GM21528 (cell line): ENCODE results near the gene EIF3D.

ENCODE experiments used
- ATAC-seq: cut with Tn5 transposase; IDR thresholded peaks from one replicate; pipeline ENCODE4 v1.9.1; 2021; ENCODE audit warnings: mild to moderate bottlenecking, moderate library complexity; ENCODE audit not compliant: unreplicated experiment, low FRiP score

EIF3D gene

DNA sequence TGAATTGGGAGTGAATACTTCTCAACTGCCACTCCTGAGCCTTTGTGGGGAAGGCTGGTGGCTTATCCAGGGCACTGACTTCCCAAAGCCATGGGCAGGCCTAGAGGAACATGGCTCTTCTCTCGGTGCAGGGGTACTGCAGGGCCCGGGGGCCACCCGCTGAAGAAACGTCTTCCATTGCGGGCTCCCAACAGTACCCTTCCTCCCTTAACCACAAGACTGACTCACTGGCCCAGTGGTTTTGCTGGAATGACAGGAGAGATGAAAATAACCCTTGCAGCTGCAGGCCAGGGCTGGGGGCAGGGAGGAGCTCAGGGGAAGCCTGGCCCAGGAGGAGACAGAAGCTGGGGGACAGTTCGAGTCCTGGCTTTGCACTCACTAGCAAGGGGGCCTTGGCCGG lies 61.0 kb downstream of the EIF3D start:
- no peak for ATAC-seq

DNA sequence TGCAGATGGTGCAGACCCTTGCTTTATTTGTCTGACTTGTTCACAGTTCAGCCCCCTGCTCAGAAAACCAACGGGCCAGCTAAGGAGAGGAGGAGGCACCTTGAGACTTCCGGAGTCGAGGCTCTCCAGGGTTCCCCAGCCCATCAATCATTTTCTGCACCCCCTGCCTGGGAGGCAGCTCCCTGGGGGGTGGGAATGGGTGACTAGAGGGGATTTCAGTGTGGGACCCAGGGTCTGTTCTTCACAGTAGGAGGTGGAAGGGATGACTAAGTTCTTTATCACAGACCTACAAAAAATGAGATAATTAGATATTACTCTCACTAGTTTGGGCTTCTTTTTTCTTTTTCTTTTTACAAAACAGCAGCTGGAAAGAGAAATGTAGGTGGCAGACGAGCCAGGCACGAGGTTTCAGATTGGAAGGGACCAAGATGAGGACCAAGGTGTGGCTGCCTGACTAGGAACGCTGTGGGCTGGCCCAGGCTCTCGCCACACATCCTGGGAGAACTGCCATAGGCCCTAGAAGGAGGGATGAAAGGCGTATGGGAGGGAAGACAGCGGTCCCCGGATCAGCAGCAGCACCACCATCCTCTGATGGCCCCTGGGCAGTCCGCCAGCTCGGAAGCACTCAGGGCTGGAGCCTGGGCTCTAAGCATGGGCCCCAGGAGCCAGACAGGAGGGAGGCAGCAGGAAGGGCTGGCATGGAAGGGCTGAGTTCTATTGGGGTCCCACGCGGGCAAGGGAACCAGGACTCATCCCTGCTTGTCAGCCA lies 61.7 kb downstream of the EIF3D start:
- no peak for ATAC-seq

DNA sequence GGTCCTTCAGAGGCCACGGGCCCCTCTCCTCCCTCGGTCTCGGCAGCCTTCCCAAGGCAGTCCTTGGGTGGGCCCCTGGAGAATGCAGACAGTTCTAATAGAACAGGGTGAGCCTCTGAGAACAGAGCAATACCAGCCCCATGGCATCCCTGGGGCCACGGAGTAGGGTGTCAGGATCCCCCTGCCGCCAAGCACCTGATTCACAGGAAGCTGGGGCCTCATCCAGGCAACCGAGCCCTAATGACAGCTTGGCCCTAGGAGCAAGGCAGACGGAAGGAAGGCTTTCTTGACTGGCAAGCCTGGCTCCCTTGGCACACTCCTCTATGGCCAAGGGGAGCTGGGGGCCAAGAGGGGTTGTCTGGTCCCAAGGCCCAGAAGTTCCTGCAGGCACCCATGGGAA lies 62.7 kb downstream of the EIF3D start:
- ATAC-seq = no peak

DNA sequence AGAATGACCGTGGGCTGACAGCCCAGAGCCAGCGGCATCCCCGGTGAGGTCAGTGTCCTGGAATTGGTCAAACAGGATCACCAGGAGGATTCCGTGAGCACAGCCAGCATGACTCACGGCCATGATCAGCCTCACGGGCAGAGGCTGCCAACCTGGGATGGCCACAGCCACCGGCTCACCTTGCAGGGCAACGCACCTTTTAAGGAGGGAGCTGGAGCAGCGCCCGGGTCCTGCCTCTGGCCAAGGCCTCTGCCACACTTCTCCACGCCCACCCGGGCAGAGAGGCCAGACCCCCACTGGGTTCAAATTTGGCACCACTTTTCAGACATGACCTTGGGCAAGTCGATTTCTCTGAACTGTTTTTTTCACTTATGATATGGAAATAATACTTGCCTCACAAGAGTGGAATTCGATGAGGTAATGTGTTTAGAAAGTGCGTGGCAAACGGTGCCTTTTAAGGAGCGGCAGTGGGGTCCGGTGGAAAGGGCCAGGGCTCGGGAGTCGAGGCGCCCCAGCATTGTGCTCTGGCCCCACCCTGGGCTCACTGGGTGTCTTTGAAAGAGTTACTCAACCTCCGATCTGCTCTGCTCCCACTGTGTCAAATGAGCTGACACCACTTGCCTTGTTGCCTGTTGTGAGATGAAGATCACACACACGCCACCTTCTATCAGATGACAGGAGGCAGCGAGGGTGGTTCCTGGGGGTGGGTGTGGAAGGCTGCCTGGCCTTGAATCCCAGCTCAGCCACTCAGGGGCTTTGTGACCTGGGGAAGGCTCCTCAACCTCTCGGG lies 63.5 kb downstream of the EIF3D start:
- ATAC-seq = no peak

DNA sequence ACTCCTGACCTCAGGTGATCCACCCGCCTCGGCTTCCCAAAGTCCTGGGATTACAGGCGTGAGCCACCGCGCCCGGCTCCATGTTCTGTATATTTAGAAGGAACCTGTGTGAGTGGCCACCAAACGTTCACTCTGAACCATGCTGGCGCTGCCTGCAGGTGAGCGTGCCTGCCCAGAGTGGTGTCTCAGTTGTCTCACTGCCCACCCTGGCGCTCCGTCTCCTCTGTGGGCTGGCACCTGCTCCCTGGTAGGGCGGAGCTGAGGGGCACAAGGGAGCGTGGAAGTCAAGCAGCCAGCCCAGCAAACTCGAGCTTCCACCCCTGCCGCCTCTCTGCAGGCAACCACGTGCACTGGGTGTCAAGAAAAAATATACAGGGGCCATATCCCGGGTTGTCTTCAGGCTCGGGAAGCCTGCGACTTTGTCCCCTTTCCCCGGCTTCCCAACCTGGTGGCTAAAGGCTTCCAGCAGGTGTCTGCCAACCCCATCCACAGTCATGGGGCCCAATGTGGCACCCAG lies 64.2 kb downstream of the EIF3D start:
- no peak for ATAC-seq

DNA sequence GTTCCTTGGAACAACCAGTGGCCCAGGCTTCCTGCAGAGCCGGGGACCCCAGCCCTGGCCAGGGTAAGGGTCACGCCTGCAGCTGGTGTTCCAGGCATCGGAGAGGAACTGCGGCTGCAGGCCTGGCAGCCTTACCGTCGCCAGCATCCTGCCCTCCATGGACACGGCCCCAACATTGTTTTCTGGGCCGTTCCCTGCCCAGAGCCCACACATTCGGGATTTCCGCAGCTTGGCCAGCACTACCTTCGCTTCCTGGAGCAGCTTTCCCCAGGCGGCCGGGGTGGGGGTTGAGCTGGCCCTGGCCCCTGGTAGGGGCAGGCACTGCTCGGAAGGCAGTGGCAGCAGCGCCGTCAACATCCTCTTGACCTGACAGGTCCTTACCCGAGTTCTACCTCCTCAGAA lies 65.2 kb downstream of the EIF3D start:
- ATAC-seq = no peak

DNA sequence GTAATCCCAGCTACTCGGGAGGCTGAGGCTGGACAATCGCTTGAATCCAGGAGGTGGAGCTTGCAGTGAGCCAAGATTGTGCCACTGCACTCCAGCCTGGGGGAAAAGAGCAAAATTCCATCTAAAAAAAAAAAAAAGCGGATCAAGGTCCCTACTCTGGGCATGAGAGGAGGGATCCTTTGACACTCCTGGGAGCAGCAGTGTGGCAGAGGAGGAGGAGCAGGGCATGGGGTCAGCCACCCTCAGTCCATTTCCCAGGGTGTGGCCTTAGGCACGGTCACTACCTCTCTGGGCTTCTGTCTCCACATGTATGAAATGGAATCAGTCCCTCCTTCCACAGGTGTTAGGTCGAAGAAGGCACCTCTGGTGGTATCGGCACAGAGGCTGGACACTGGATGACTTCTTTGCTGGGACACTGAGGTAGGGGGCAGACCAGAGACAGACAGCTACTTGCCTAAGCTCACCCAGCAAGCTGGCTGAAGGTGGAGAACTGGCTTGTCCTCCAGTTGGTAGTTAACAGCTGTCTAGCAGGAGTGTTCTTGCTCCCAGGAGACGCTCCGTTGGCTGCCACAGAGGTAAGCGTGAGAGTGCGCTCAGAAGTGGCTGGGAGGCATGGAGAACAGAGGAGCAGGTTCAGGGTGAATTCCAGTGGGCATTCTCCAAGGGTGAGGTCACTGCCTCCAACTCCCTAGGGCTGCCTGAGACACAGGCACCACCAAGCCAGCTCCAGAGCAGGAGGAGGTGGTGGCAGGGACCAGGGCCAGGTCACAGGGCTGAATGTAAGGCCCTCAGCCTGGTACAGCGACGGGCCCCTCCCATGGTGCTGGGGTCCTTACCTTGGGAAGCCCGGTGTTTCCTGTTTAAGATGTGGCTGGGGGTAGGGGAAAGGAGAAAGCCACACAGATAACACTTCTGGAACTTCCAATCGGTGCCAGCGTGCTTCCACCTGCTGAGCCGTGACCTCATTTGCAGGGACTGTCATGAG lies 67.0 kb downstream of the EIF3D start:
- ATAC-seq = no peak
